BJ (cell line): ENCODE results near the gene TRIM17. TPM values are rescaled to one million over a fixed set of nuclear protein-coding genes. Genes with fewer than 3 reads are reported as not detected.

ENCODE experiments used
- CTCF ChIA-PET: fragments of 350-600 bp; formaldehyde crosslinking; extraction: SDS; loops from one replicate; lab custom pipeline; 2021; ENCODE audit warnings: antibody characterized with exemption, inconsistent platforms; lab: Yijun Ruan, JAX
- POLR2A ChIA-PET: fragments of 300-600 bp; sonication (Branson Sonifier 250); formaldehyde crosslinking; extraction: SDS; loops from one replicate; lab custom pipeline; 2021; ENCODE audit warnings: antibody characterized with exemption; lab: Charles Lee
- DNase-seq: peaks from one replicate; pipeline ENCODE4 v3.0.0-alpha.2; 2011; ENCODE audit warnings: low read depth
- H3K27me3 ChIP-seq: 2 replicates; pipeline ENCODE4 v1.6.0; 2011; ENCODE audit warnings: low read length; ENCODE audit not compliant: control insufficient read depth, insufficient read depth
- H3K36me3 ChIP-seq: 2 replicates; pipeline ENCODE4 v1.5.1; 2011; ENCODE audit warnings: low read length; ENCODE audit not compliant: control insufficient read depth, insufficient read depth
- H3K4me3 ChIP-seq: 2 replicates; pipeline ENCODE4 v1.5.1; 2011; ENCODE audit warnings: low read depth, mild to moderate bottlenecking, control low read depth, low read length
- polyA plus RNA-seq: library from polyadenylated mRNA; depleted of rRNA; stranded (reverse); fragments of >200 nt; gene quantifications from 2 replicates; pipeline ENCODE4 v1.2.3, GENCODE V29; 2011
- TF ChIP-seq, protein P1 (sequence below): IDR thresholded peaks from 2 replicates; pipeline ENCODE4 v1.5.1; 2011; ENCODE audit warnings: low read depth, mild to moderate bottlenecking, control low read depth, inconsistent platforms, low read length, moderate library complexity; ENCODE audit not compliant: insufficient read depth

TRIM17 gene
- polyA plus RNA-seq, 1 experiment = 0.55 TPM

DNA sequence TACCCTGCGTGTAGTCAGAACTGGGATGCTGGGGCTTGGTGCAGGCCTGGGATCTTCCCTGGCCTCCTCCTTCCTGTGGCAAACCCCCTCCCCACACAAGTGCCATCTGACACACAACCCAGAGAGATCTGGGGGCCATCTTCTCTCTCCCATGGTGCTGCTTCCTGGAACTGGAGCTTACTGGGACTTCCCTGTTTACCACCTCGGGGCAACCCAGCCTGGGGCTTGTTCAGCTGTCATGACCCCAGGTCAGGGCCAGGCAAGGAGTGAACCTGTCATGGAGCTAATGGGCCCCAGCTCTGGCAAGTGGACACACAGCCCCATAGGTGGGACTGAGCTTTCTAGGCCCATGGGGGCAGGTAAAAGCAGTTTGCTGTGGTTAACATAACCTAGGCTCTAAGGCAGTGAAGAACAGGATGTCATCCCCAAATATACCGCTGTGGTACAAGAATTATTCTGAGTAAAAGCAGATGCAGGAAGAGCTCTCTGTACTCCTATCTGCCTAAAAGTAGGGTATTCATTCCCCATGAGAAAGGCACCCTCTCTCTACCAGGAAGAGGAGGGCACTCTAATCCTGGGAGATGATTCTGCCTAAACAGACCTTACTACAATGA, 12.4 kb downstream of the TRIM17 start:
- DNase-seq = no peak
- H3K36me3 ChIP-seq = peaks cover 17% of the 10 kb centered on the region
- no peaks in the 10 kb centered on the region for H3K27me3 ChIP-seq
- no peak overlapping the region for H3K4me3 ChIP-seq
- ChIA-PET CTCF (interaction anchor here (2.4 to 2.8 kb wide), 2 partner anchors 9 to 11 kb away, joined by 15 to 21 read pairs; no protein-coding TSS in a partner anchor), POLR2A (no interaction called here)
- TF ChIP-seq, protein P1, sequence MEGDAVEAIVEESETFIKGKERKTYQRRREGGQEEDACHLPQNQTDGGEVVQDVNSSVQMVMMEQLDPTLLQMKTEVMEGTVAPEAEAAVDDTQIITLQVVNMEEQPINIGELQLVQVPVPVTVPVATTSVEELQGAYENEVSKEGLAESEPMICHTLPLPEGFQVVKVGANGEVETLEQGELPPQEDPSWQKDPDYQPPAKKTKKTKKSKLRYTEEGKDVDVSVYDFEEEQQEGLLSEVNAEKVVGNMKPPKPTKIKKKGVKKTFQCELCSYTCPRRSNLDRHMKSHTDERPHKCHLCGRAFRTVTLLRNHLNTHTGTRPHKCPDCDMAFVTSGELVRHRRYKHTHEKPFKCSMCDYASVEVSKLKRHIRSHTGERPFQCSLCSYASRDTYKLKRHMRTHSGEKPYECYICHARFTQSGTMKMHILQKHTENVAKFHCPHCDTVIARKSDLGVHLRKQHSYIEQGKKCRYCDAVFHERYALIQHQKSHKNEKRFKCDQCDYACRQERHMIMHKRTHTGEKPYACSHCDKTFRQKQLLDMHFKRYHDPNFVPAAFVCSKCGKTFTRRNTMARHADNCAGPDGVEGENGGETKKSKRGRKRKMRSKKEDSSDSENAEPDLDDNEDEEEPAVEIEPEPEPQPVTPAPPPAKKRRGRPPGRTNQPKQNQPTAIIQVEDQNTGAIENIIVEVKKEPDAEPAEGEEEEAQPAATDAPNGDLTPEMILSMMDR = no peak

DNA sequence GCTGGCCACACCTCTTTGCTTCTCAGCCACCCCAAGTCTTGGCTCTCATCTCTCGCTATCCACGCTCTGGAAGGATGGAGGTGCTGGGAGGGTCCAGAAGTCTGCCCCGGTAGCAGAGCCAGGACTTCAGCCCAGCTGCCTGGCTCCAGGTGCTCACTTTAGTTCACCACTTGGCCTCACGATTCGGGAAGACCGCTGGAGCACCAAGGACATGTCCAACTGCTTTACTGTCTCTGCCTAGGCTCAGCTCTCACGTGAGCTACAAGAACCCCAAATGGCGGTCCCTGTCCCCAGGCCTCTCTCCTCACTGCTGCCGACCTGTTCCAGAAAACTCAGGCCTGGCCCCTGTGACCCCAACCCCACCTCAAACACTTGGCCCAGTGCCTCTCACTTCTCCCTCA, 13.4 kb downstream of the TRIM17 start:
- H3K36me3 ChIP-seq = peaks cover 19% of the 10 kb centered on the region
- H3K27me3 ChIP-seq = no peaks in the 10 kb centered on the region
- CTCF ChIA-PET = interaction anchor here (2.8 kb wide), 1 partner anchor 10 kb away, joined by 15 read pairs; no protein-coding TSS in a partner anchor
- POLR2A ChIA-PET = no interaction called here
- no peak overlapping the region for H3K4me3 ChIP-seq
- TF ChIP-seq, protein P1 = no peak
- no peak for DNase-seq

GRCh38 chr1:228402641-228403025, 14.0 kb downstream of the TRIM17 start:
- ChIA-PET CTCF (interaction anchor here (2.8 kb wide), 1 partner anchor 10 kb away, joined by 15 read pairs; no protein-coding TSS in a partner anchor), POLR2A (no interaction called here)
- TF ChIP-seq, protein P1 = no peak
- no peak for DNase-seq
- Histone ChIP-seq H3K4me3 (no peak overlapping the region), H3K36me3 (peaks cover 21% of the 10 kb centered on the region), H3K27me3 (no peaks in the 10 kb centered on the region)

GRCh38 chr1:228401782-228402640, 14.7 kb downstream of the TRIM17 start:
- POLR2A ChIA-PET = no interaction called here
- no peak for DNase-seq
- TF ChIP-seq, protein P1 = no peak
- Histone ChIP-seq H3K36me3 (peaks cover 24% of the 10 kb centered on the region), H3K27me3 (no peaks in the 10 kb centered on the region), H3K4me3 (no peak overlapping the region)
- CTCF ChIA-PET = interaction anchor here (2.8 kb wide), 1 partner anchor 9 kb away, joined by 15 read pairs; no protein-coding TSS in a partner anchor
